Measurements from ENCODE around the gene SNX19.

SNX19 gene

DNA sequence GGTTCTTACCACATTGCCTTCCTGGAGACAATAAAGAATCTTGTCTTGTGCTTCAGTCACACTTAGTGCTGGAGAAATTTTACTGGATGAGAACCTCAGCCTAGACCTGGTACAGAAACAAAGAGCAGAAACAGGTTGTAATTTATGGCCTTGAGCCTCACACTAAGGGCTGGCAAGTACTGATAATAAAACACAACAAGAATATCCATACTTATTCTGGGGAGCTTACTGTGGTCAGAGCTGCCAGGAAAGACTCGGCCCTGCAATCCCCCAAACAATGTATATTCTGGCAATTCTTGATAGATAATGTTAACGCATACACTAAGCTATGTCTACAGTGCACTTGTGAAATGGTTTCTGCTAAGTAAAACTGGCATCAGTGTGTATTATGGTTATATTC, 9.7 kb downstream of the SNX19 start:
- H3K27me3 ChIP-seq (ENCODE audit: insufficient read depth, low read depth), result no peaks in the 10 kb centered on the region
- H3K36me3 ChIP-seq (ENCODE audit: insufficient read depth), result no peaks in the 10 kb centered on the region
- H3K79me2 ChIP-seq (ENCODE audit: insufficient read depth, low read depth), result no peaks in the 10 kb centered on the region
- H2AFZ ChIP-seq (ENCODE audit: low read depth), result no peak overlapping the region
- H3K27ac ChIP-seq, result no peak overlapping the region
- no peaks in the 10 kb centered on the region for H3K4me1 ChIP-seq (ENCODE audit: low read depth, poor library complexity, severe bottlenecking)
- no peak overlapping the region for H3K4me2 ChIP-seq
- H4K20me1 ChIP-seq (ENCODE audit: insufficient read depth), result no peaks in the 10 kb centered on the region
- no peak overlapping the region for H3K4me3 ChIP-seq (IDR thresholded peaks at IDR 0.05; ENCODE audit: insufficient read depth, low read depth, low read length)
- no peak overlapping the region for H3K9ac ChIP-seq
- TF ChIP-seq, protein P1, sequence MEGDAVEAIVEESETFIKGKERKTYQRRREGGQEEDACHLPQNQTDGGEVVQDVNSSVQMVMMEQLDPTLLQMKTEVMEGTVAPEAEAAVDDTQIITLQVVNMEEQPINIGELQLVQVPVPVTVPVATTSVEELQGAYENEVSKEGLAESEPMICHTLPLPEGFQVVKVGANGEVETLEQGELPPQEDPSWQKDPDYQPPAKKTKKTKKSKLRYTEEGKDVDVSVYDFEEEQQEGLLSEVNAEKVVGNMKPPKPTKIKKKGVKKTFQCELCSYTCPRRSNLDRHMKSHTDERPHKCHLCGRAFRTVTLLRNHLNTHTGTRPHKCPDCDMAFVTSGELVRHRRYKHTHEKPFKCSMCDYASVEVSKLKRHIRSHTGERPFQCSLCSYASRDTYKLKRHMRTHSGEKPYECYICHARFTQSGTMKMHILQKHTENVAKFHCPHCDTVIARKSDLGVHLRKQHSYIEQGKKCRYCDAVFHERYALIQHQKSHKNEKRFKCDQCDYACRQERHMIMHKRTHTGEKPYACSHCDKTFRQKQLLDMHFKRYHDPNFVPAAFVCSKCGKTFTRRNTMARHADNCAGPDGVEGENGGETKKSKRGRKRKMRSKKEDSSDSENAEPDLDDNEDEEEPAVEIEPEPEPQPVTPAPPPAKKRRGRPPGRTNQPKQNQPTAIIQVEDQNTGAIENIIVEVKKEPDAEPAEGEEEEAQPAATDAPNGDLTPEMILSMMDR (conservative IDR thresholded peaks at IDR 0.05; ENCODE audit: low read depth, low read length), result no peak

DNA sequence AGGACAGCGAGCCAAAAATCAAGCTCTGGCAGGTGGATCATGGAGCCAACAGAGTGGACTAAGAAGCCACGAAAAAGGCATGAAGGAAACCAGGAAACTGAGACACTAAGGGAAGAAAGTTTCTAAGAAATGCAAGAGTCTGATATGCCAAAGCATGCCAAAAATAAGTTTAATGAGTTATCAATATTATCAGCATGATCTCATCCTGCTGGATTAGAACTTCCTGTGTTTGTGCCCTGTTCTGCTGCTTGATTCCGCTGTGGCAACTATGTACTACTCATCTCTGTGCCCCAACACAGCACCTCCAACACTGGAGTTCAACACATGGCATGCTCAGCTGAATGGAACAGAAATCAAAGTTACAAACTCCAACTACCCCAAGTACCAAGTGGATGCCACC, 10.8 kb downstream of the SNX19 start:
- Histone ChIP-seq H3K4me3 (IDR thresholded peaks at IDR 0.05; ENCODE audit: insufficient read depth, low read depth, low read length) (no peak overlapping the region), H2AFZ (ENCODE audit: low read depth) (no peak overlapping the region), H3K79me2 (ENCODE audit: insufficient read depth, low read depth) (no peaks in the 10 kb centered on the region), H3K27me3 (ENCODE audit: insufficient read depth, low read depth) (no peaks in the 10 kb centered on the region), H3K36me3 (ENCODE audit: insufficient read depth) (no peaks in the 10 kb centered on the region), H4K20me1 (ENCODE audit: insufficient read depth) (no peaks in the 10 kb centered on the region), H3K27ac (no peak overlapping the region), H3K4me2 (no peak overlapping the region), H3K9ac (no peak overlapping the region), H3K4me1 (ENCODE audit: low read depth, poor library complexity, severe bottlenecking) (no peaks in the 10 kb centered on the region)
- TF ChIP-seq, protein P1 (conservative IDR thresholded peaks at IDR 0.05; ENCODE audit: low read depth, low read length), result no peak

DNA sequence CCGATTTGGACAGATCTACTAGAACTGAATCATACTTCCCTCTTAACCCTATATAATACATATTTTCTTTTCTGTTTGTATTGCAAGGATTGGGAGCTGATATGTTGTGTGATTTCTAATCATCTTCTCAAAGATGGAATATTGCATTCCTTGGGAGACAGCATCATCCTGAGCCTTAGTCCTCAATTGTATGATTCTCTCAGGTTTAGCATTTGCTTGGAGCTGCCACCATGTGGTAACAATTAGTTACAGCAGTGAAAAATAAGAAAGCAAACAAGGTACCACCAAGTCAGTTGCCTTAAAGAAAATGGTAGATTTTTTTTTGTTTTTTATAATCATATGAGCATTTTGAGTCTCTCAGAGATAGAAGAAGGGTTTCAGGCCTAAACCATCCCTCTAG, 11.9 kb downstream of the SNX19 start:
- H3K4me1 ChIP-seq (ENCODE audit: low read depth, poor library complexity, severe bottlenecking), result no peaks in the 10 kb centered on the region

DNA sequence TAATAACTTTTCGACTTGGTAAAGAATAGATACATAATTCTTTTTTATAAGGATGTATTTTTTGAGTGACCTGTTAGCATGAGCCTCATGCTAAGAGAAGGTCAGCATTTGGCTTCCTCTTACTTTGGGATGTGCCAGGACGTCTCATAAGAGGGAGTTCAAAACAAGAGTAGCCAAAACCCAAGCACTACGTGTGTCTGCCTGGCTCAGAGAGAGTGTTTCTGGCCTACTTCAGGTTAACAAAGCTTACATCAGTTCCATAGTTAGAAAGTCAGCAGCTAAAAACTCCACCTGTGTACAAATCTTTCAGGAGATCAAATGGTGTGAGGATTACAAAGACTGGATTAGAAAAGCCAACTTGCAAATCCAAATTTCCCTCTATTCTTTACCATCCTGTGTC, 13.9 kb downstream of the SNX19 start:
- Histone ChIP-seq H2AFZ (ENCODE audit: low read depth) (no peak overlapping the region), H4K20me1 (ENCODE audit: insufficient read depth) (no peaks in the 10 kb centered on the region), H3K4me1 (ENCODE audit: low read depth, poor library complexity, severe bottlenecking) (no peaks in the 10 kb centered on the region), H3K36me3 (ENCODE audit: insufficient read depth) (no peaks in the 10 kb centered on the region), H3K4me3 (IDR thresholded peaks at IDR 0.05; ENCODE audit: insufficient read depth, low read depth, low read length) (no peak overlapping the region), H3K79me2 (ENCODE audit: insufficient read depth, low read depth) (no peaks in the 10 kb centered on the region), H3K9ac (no peak overlapping the region), H3K27me3 (ENCODE audit: insufficient read depth, low read depth) (no peaks in the 10 kb centered on the region), H3K4me2 (no peak overlapping the region), H3K27ac (no peak overlapping the region)
- TF ChIP-seq, protein P1 (conservative IDR thresholded peaks at IDR 0.05; ENCODE audit: low read depth, low read length), result no peak

More for the DNA sequence above, 11.9 kb downstream of the SNX19 start:
- H3K4me3 ChIP-seq (IDR thresholded peaks at IDR 0.05; ENCODE audit: insufficient read depth, low read depth, low read length), result no peak overlapping the region
- H3K27ac ChIP-seq, result no peak overlapping the region
- H3K4me2 ChIP-seq, result no peak overlapping the region
- TF ChIP-seq, protein P1 (conservative IDR thresholded peaks at IDR 0.05; ENCODE audit: low read depth, low read length), result 0 out of 2 replicates have a peak, but pooled peaks have one; percentile 40
- H3K79me2 ChIP-seq (ENCODE audit: insufficient read depth, low read depth), result no peaks in the 10 kb centered on the region
- no peaks in the 10 kb centered on the region for H3K27me3 ChIP-seq (ENCODE audit: insufficient read depth, low read depth)
- H3K9ac ChIP-seq, result no peak overlapping the region
- no peaks in the 10 kb centered on the region for H3K36me3 ChIP-seq (ENCODE audit: insufficient read depth)
- no peak overlapping the region for H2AFZ ChIP-seq (ENCODE audit: low read depth)
- H4K20me1 ChIP-seq (ENCODE audit: insufficient read depth), result no peaks in the 10 kb centered on the region

Data from KMS-11 (cell line).